TTC549 (cell line): ENCODE measurements around the gene NPW.

Experiments
- FAIRE-seq: peaks from 2 replicates; lab custom pipeline; 2012; peaks lifted over from hg19 to GRCh38; lab: Jason Lieb, UNC

The NPW gene

DNA sequence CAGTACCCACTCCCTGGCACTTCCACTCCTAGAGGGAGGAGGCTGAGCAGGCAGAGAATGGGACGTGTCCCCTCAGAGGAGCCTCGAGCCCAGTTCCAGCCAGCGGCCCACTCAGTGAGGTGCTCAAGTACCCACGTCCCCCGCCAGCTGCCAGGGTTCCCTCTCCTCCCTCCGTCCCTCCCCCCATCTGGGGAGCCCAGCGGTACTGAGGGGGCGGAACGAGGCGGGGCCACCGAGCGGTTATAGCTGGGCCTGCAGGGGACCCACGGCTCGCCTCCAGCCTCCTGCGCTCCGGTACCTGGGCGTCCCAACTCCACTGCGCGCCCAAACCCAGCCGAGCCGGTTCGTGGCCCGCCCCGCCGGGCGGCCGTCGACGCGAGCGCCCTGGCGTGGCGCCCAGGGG, at the start of gene NPW:
TSS of gene NPW (plus strand) at position 268 of the 403 bp plus-strand sequence.
- FAIRE-seq: no peak

DNA sequence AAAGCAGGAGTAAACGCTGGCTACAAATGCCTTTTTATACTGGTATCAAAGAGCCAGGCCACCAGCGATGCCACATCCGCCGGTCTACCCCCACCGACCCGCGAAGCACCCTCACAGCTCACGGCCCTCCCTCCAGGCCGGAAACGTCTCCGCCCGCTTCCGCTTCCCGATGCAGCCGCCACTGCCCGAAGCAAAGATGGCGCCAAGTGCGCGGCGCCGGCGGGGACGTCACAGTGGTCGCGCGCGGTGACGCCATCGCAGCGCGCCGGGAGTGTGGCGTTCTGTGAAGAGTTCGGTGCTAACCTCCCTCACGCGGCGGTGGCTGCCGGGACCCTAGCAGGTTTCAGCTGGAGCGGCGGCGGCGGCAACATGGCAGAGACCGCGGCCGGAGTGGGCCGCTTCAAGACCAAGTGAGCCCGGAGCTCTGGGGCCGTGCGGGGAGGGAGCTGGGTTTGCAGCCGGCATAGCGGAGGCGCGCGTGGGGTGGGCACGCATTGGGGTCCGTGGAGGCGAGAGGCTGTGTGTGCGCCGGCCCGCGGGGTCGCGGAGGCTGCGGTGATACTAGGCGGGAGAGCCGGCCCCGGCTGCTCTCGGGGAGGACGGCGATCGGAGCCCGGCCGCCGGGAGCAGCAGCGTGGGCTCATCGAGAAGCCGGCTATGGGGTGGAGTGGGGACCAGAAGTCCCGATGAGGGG, 47.6 kb upstream of the NPW start, which contains the start of gene TBL3:
TSS of gene TBL3 (plus strand) at position 258 of the 694 bp plus-strand sequence. CDS start at position 370, 112 bp downstream.
- no peak for FAIRE-seq

DNA sequence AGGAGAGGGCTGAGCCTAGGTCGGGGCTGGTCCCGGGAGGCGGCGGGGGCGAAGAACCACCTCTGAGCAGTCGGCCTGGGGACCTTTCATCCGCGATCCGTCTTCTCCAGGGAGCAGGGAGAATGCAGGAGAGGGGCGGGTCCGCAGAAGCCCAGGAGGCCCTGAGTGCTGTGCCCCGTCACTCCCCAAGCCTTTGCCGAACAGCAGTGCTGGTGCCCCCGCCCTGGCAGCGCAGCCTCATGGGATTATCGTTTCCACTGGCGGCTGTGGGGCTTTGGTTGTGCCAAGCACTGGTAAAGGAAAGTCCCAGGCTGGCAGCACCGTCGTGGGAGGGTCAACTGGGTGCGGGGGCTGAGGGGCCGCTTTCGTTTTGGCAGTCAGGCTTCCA, 47.1 kb upstream of the NPW start:
- no peak for FAIRE-seq

DNA sequence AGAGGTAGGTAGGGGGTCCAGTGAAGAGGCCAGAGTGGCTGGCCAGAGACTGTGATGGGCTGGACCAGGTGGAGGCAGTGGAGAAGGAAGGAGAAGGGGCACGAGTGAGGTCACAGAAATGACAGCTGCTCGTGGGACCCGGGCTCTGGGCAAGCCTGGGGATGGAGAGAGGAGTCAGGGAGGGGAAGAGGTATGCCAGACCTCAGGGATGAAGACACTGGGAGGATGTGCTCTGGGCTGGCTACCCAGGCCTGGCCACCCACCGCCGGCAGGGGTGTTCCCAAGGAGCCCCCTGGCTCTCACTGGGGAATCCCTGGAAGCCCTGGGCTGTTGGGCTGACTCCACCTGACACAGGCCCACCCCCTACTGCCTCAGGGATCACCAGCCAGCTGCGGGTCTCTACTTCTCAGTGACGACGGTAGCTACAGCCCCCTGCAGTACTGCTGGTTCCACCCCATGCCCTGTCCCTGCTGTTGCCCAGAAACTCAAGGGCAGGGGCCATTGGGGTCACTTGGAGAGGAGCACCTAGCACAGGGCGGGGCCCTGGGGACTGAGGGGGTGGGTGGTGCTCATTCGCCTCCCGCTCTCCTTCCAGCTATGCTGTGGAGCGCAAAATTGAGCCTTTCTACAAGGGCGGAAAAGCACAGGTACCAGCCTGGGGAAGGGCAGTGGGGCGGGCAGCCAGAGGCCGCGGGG, 46.0 kb upstream of the NPW start:
- FAIRE-seq: no peak

DNA sequence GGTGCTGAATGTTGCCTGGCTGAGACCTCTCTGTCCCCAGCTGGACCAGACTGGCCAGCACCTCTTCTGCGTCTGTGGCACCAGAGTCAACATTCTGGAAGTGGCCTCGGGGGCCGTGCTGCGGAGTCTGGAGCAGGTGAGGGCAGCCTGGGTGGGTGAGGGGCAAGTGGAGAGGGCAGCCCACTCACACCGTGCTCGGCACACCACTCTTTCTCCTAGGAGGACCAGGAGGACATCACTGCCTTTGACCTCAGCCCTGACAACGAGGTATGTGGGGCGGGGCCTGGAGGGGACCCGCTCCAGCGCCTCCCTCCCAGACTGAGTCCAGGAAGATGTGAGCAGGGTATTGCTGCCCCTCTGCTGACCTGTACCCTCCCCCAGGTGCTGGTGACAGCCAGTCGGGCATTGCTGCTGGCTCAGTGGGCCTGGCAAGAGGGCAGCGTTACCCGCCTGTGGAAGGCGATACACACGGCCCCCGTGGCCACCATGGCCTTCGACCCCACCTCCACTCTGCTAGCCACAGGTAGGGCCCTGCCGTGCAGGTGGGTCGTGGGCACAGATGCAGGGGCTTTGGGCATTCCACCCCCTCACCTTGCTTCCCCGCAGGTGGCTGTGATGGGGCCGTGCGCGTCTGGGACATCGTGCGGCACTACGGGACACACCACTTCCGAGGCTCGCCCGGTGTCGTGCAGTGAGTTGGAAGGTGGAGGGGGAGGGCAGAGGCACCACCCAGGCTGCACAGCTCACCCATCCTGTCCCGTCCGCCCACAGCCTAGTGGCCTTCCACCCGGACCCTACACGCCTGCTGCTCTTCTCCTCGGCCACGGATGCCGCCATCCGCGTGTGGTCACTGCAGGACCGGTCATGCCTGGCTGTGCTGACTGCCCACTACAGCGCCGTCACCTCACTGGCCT, 45.2 kb upstream of the NPW start:
- FAIRE-seq: no peak

DNA sequence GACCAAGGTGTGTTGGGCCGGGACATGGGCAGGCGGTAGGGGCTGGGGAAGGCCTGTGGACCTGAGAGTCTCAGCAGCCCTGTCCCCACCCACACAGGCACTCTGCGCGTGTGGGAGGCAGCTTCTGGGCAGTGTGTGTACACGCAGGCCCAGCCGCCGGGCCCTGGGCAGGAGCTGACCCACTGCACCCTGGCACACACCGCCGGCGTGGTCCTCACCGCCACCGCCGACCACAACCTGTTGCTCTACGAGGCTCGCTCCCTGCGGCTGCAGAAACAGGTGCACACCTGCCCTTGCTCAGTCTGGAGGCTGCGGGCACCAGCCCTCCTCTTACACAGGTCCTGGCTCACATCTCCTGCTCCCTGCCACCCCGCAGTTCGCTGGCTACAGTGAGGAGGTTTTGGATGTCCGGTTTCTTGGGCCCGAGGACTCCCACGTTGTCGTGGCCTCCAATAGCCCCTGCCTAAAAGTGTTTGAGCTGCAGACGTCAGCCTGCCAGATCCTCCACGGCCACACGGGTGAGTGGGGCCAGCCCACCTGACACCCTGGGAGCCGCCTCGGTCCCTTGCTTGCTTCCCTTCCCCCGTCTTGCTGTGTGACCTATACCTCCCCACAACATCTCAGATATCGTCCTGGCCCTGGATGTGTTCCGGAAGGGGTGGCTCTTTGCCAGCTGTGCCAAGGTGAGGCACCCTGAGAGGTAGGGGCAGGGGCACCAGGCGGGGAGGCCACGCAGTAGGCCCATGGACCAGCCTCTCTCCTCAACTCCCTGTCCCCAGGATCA, 44.0 kb upstream of the NPW start:
- FAIRE-seq: no peak

DNA sequence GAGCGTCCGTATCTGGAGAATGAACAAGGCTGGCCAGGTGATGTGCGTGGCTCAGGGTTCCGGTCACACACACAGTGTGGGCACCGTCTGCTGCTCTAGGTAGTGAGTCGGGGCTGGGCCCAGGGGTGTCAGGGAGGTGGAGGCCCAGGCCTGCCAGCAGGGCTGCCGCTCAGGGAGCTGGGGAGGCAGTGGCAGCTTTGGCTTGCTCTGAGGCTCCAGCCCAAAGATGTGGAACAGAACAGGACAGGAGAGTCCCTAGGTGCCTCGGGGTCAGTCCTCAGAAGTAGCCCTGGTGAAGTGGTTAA, 43.4 kb upstream of the NPW start:
- no peak for FAIRE-seq

DNA sequence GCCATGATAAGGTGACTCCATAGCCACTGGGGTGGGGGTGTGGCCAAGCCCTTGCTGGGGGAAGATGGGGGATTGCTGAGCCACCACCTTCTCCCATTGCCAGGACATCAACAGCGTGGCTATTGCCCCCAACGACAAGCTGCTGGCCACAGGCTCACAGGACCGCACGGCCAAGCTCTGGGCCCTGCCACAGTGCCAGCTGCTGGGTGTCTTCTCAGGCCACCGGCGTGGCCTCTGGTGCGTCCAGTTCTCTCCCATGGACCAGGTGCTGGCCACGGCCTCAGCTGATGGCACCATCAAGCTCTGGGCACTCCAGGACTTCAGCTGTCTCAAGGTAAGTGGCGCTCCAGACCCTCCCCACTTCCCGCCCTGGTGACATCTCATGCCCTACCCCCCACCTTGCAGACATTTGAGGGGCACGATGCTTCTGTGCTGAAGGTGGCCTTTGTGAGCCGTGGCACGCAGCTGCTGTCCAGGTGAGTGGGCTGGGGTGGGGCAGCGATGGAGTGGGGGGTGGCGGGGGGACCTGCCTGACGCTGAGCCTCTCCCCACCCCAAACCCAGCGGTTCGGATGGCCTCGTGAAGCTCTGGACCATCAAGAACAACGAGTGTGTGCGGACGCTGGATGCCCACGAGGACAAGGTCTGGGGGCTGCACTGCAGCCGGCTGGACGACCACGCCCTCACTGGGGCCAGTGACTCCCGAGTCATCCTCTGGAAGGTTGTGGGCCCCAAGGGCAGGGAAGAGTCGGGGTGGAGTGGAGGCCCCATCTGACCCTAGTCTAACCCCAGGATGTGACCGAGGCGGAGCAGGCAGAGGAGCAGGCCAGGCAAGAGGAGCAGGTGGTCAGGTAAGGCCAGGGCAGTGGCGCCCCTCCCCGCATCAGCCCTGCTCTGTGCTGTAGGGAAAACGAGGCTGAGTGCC, 42.4 kb upstream of the NPW start:
- FAIRE-seq: no peak

DNA sequence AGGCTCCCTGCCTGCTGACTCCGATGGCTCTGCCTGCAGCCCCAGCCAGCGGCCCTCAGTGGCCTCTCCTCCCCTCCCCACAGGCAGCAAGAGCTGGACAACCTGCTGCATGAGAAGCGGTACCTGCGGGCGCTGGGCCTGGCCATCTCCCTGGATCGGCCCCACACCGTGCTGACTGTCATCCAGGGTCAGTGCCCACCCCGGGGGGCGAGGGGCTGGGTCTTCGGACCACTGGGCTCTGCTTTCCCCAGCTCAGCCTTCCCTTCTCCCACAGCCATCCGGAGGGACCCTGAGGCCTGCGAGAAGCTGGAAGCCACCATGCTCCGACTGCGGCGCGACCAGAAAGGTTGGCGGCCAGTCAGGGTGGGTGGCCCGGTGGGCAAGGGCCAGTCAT, 41.7 kb upstream of the NPW start:
- no peak for FAIRE-seq

DNA sequence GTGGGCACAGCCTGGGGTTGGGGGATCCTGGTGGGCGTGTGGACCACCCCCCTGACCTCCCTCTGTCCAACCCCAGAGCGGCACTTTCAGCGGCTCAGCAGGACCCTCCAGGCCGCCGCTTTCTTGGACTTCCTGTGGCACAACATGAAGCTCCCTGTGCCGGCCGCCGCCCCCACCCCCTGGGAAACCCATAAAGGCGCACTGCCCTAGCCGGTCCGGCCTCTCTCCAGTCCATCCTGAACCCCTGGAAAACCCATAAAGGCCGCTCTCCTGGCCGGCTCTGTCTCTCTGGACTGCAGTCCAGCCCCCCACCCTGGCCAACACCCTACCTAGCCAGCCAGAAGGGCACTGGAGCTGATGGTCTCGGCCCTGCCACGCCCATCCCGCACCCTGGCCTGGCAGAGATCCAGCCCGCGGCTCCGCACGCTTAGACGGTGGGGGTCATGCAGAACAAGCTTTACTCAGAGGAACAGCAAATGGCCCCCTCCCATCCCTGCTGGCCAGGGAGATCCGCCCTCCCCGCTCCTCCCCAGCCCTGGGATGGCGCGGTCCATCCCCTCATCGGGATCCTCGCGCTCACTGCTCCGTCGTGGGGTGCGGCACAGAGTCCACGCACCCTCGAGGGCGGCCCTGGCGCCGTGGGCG, 41.0 kb upstream of the NPW start:
- no peak for FAIRE-seq

DNA sequence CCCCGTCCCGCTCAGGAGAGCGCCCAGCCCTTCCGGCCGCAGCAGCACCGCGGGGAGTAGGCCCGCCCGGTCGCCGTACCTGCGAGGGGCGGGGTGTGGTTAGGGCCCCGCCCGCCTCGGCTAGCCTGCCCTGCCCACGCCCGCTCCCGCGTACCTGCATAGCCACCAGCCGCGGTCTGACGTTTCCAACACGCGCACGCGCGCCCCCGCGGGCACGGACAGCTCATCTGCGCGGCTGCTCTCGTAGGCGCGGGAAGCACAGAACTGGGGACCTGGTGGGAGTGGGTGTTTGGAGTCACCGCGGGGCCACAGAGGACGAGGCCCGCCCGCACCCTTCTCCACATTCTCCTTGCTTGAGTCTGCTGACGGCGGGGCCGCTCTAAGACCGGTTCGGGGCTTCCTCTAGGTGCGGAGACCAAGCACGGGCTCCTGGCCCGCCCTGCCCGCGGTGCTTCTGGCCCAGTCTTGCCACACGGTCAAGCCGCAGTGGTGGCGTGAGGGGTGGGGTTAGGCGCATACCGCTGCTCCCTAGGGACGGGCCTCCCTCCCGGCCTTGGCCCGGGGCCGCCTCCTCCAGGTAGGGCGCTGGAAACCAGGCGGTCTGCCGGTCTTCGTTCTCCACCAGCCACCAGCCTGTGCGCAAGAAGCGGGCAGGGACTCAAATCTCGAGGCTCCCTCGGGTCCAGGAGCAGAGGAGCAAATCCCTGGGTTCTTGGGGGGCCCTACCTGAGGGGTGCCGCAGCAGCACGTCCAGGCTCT, 40.1 kb upstream of the NPW start:
- FAIRE-seq: no peak

DNA sequence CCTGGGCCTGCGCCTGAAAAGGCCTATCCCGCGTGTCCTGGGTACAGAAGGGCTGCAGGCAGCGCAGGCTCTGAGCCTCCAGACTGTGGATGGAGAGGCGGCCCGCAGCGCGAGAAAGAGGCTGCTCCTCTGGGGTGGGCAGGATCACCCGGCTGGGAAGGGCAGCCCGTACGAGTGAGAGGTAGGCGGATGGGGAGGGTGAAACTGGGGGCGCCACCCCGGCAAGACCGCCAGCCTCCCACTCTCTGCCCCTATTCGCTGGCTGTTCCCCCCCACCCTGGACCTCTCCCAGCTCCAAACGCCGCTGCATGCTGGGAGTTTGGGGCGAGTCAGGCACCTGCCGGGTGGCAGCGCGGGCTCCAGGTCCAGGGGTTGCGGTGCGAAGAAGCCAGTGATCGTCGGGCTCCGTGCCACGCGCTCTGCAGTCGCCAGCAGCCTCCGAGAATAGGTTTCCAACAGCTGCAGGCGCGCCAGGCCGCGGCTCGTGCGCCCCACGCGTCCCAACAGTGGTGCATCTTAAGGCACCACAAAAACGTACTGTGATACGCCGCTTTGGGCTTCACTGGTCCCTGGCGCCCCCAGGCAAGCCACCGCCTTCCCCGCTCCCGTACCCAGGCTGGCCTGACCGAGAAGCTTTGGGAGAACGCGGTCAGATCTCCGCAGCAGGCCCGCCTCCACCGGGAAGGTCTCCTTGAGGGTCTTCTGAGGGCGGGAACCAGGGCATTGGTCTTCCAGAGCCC, 39.4 kb upstream of the NPW start:
- no peak for FAIRE-seq

DNA sequence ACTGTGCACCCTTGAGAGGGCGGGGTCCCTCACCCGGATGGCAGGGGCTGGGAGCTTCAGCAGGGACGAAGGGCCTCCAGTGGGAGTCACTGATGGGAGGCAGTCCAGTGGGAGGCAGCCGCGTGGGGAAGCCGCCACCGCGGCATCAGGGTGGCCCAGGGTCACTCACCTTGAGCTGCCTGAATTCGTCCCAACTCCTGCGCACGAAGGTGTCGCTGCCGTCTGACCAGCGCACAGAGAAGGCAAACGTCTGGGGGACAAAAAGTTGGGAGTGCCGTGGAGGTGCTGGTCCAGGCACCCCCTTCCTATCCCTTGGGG, 38.9 kb upstream of the NPW start:
- no peak for FAIRE-seq

DNA sequence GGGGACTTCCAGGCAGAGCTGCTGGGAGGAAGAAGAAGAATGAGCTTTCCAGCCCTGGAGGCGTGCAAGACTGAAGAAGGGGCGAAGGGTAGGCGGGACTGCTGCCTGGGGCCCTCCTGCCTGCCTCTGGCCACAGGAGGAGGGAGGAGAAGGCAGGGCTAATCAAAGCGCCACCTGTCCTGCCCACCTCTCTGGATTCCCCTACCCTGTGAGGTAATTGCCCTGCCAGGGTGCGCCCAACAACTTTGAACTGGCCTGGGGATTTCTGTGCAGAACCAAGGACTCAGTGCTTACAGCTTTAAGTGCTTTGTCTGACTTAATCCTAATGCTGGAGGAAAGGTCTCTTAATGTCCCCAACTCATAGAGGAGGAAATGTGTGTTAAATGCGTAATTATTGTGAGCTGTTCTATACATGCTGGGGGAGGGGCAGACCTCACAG, 38.2 kb upstream of the NPW start, which contains the start of gene NOXO1:
TSS of gene NOXO1 (minus strand) at position 72 of the 439 bp plus-strand sequence. CDS start 290 bp downstream, outside the sequence.
- FAIRE-seq: no peak

DNA sequence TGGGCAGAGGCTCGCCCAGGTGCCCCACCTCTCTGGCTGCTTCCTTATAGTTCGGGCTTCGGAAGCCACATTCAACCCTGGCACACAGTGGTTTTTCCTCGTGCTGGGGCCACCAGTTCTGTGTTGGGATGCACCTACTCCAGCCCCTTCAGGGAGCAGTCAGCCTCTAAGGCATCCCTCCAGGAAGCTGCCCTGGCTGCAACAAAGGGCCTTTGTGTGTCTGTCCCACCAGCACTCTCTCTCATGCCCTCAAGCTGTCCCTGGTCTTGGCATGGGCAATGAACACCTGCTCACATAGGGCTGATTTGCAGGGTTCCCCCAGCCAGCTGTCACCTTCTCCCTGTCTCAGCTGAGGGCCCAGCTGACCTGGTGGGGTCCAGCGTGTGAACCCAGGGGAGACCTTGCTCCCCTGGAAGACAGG, 37.6 kb upstream of the NPW start:
- no peak for FAIRE-seq

DNA sequence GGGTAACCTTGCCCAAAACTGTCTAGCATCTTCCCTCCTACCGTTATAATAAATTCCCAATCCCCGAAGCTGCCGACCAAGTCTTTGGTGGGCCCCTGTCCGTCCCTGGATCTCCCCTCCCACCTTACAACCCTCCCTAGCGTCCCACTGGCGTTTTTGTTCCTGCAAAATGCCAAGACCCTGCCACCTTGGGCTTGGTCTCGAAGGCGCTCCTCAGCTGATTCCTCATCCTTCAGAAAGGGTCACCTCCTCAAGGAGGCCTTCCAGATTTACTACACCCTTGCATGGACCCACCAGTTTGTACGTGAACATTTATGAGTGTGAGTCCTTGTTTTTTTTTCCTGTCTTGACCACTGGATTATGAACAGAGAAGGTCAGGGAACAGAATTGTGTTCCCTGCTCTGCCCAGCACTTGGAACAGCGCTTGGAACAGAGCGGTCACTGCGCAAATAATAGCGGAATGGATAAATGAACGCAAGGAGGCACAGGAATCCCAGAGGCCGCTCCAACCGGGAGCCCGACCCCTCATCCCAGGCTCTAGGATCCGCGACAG, 36.5 kb upstream of the NPW start:
- FAIRE-seq: no peak

DNA sequence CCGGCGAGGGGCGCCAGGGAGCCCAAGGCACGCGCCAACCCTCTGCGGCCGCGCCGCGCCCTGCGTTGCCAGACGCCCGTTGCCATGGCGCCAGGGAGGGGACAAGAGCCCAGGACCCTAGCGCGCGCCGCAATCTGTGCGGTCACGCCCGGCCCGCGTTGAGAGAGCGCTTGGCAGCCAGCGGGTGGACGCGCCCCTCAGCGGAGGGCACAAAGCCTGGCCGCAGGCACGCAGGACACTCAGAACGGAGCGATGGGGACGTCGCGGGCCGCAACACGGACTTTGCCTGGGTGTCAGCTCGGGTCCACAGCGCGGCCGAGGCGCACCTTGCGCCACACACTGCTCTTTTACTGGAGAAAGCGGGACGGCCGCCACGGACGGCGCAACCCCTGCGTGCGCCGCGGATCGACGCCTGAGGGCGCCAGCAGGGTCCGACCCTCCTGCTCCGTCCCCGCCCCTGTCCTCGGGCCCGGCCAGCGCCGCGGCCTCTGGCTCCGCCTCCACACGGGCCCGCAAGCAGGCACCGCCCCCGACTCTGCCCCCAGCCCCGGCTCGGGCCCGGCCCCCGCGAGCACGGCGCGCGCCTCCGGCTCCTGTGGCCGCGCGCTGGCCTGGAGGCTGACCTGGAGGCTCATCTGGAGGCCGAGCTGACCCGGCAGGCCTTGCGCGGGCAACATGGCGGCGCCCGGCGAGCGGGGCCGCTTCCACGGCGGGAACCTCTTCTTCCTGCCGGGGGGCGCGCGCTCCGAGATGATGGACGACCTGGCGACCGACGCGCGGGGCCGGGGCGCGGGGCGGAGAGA, 35.8 kb upstream of the NPW start, which contains the start of gene GFER:
TSS of gene GFER (plus strand) at position 650 of the 803 bp plus-strand sequence. CDS start at position 676, 26 bp downstream.
- FAIRE-seq: no peak
